ENCODE results near the gene PHLDB1. TPM values are rescaled to one million over a fixed set of nuclear protein-coding genes. Genes with fewer than 3 reads are reported as not detected.

PHLDB1 gene
- total RNA-seq, 1 experiment from 2014 or later = 36.2 TPM

- no peak for TF ChIP-seq CTCF (IDR thresholded peaks at IDR 0.05; ENCODE audit: unreplicated experiment)
- no TSS peak for BruUV-seq (replicated peaks)
- Mint-ChIP-seq H3K9me3 (ENCODE audit: unreplicated experiment) (no peaks in the 10 kb centered on the region), H3K4me3 (ENCODE audit: unreplicated experiment) (no peak overlapping the region), H3K36me3 (ENCODE audit: insufficient read depth, unreplicated experiment) (peaks cover 79% of the 10 kb centered on the region), H3K27me3 (ENCODE audit: insufficient read depth, unreplicated experiment) (no peaks in the 10 kb centered on the region), H3K4me1 (ENCODE audit: insufficient read depth, unreplicated experiment) (no peaks in the 10 kb centered on the region), H3K27ac (ENCODE audit: low read depth, unreplicated experiment) (no peak overlapping the region)
- DNase-seq (ENCODE audit: unreplicated experiment) = no peak
- POLR2A ChIA-PET = interaction anchor here (0.6 kb wide), 1 partner anchor 321 kb away, joined by 3 read pairs; no protein-coding TSS in a partner anchor
- intact Hi-C loops (cut with micrococcal nuclease) = no loop called here
- CTCF ChIA-PET = interaction anchor here (0.8 to 1.1 kb wide), 4 partner anchors 10 to 53 kb away, joined by 3 to 4 read pairs (median 4); no protein-coding TSS in a partner anchor
These were observed 40.9 kb downstream of the PHLDB1 start for GRCh38 chr11:118648291-118648690.

- Mint-ChIP-seq H3K36me3 (ENCODE audit: insufficient read depth, unreplicated experiment) (peaks cover 75% of the 10 kb centered on the region), H3K27me3 (ENCODE audit: insufficient read depth, unreplicated experiment) (no peaks in the 10 kb centered on the region), H3K9me3 (ENCODE audit: unreplicated experiment) (no peaks in the 10 kb centered on the region), H3K4me1 (ENCODE audit: insufficient read depth, unreplicated experiment) (no peaks in the 10 kb centered on the region), H3K27ac (ENCODE audit: low read depth, unreplicated experiment) (no peak overlapping the region), H3K4me3 (ENCODE audit: unreplicated experiment) (no peak overlapping the region)
- TF ChIP-seq CTCF (IDR thresholded peaks at IDR 0.05; ENCODE audit: unreplicated experiment) = no peak
- DNase-seq (ENCODE audit: unreplicated experiment) = no peak
- CTCF ChIA-PET = interaction anchor here (0.5 to 0.9 kb wide), 3 partner anchors 9 to 55 kb away, joined by 3 to 5 read pairs (median 4); no protein-coding TSS in a partner anchor
- intact Hi-C loops (cut with micrococcal nuclease) = no loop called here
- BruUV-seq (replicated peaks) = no TSS peak
- POLR2A ChIA-PET = no interaction called here
These were observed 42.5 kb downstream of the PHLDB1 start for GRCh38 chr11:118649941-118650340.

- Mint-ChIP-seq H3K36me3 (ENCODE audit: insufficient read depth, unreplicated experiment) (peaks cover 75% of the 10 kb centered on the region), H3K27me3 (ENCODE audit: insufficient read depth, unreplicated experiment) (no peaks in the 10 kb centered on the region), H3K27ac (ENCODE audit: low read depth, unreplicated experiment) (no peak overlapping the region), H3K4me3 (ENCODE audit: unreplicated experiment) (no peak overlapping the region), H3K4me1 (ENCODE audit: insufficient read depth, unreplicated experiment) (no peaks in the 10 kb centered on the region), H3K9me3 (ENCODE audit: unreplicated experiment) (no peaks in the 10 kb centered on the region)
- intact Hi-C loops (cut with micrococcal nuclease) = no loop called here
- BruUV-seq (replicated peaks) = no TSS peak
- TF ChIP-seq CTCF (IDR thresholded peaks at IDR 0.05; ENCODE audit: unreplicated experiment) = no peak
- DNase-seq (ENCODE audit: unreplicated experiment) = no peak
- POLR2A ChIA-PET = no interaction called here
- CTCF ChIA-PET = interaction anchor here (0.6 kb wide), 1 partner anchor 308 kb away, joined by 3 read pairs; no protein-coding TSS in a partner anchor
These were observed 43.0 kb downstream of the PHLDB1 start for GRCh38 chr11:118650366-118650765.

GRCh38 chr11:118651820-118652219, 44.4 kb downstream of the PHLDB1 start:
- Mint-ChIP-seq H3K4me1 (ENCODE audit: insufficient read depth, unreplicated experiment) (no peaks in the 10 kb centered on the region), H3K27me3 (ENCODE audit: insufficient read depth, unreplicated experiment) (no peaks in the 10 kb centered on the region), H3K4me3 (ENCODE audit: unreplicated experiment) (no peak overlapping the region), H3K27ac (ENCODE audit: low read depth, unreplicated experiment) (no peak overlapping the region), H3K9me3 (ENCODE audit: unreplicated experiment) (no peaks in the 10 kb centered on the region), H3K36me3 (ENCODE audit: insufficient read depth, unreplicated experiment) (peaks cover 71% of the 10 kb centered on the region)
- no peak for TF ChIP-seq CTCF (IDR thresholded peaks at IDR 0.05; ENCODE audit: unreplicated experiment)
- CTCF ChIA-PET = interaction anchor here (1.0 kb wide), 1 partner anchor 38 kb away, joined by 3 read pairs; no protein-coding TSS in a partner anchor
- DNase-seq (ENCODE audit: unreplicated experiment) = no peak
- POLR2A ChIA-PET = interaction anchor here (0.6 to 1.1 kb wide), 3 partner anchors 10 to 80 kb away, joined by 3 read pairs; partner anchors contain the start of gene ARCN1
- intact Hi-C loops (cut with micrococcal nuclease) = no loop called here
- no TSS peak for BruUV-seq (replicated peaks)

Measured in MCF 10A (cell line).